ENCODE results near the gene PAK6. TPM values are rescaled to one million over a fixed set of nuclear protein-coding genes. Genes with fewer than 3 reads are reported as not detected.

PAK6 gene
- total RNA-seq, 1 donor from 2014 or later, result 9.7 TPM

GRCh38 chr15:40313531-40314398, 74.9 kb downstream of the PAK6 start:
- ATAC-seq (ENCODE audit: poor library complexity) (peak; percentile 69), DNase-seq (no peak)
- intact Hi-C loops (cut with DNase I), result no loop called here

DNA sequence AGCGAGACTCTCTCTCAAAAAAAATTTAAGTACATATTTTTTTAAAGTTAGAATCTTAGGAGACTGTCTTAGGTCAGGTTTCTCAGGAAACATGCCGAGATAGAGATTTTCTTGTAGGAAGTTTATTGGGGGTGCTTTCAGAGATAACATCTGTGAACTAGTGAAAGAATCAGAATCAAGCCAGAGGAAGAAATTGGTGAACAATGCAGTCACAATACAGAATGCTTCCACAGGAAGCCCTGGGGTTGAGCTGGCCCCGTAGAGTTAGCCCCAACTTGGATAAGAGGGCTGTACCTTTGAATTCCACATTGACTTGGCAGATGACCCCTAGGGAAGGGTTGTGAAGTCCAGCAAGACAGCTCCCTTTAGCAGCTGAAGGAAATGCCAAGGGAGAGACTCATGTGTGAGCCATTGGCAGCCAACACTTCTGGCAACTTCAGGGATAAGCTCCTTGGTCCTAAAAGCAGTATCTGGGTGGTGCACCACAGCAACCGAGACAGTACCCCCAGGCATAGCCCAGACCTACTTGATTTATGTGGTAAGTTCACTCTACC, 75.9 kb downstream of the PAK6 start:
- DNase-seq (no peak), ATAC-seq (ENCODE audit: poor library complexity) (no peak)
- intact Hi-C loops (cut with DNase I), result no loop called here

DNA sequence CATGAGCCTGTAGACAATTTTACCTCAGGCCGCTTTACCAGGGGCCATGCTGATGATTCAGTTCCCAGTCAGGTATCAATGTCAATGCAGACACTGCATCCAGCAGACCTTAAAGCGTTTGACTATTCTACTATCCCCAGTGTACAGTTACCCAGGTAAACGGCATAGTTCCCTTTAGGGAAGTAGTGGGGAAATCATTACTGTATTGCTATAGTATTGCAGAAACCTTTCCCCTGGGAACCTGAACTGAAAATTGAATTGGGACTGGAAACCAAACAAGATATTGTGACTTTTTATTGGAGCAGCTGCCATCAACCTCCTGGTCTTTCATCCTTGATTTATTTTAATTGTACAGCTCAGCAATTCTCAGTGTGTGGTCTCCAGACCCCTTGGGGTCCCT, 78.1 kb downstream of the PAK6 start:
- no peak for ATAC-seq (ENCODE audit: poor library complexity)
- DNase-seq, result no peak

GRCh38 chr15:40317580-40317979, 78.7 kb downstream of the PAK6 start:
- ATAC-seq (ENCODE audit: poor library complexity) (no peak), DNase-seq (no peak)
- intact Hi-C loops (cut with DNase I), result no loop called here

More for the DNA sequence above, 78.1 kb downstream of the PAK6 start:
- intact Hi-C loops (cut with DNase I), result no loop called here

GRCh38 chr15:40320409-40320808, 81.5 kb downstream of the PAK6 start:
- ATAC-seq (ENCODE audit: poor library complexity), result no peak
- no peak for DNase-seq
- intact Hi-C loops (cut with DNase I), result loop anchor here (5.0 kb wide), 1 partner anchor 102 kb away; no protein-coding TSS in a partner anchor

- intact Hi-C loops (cut with DNase I), result loop anchor here (5.0 kb wide), 1 partner anchor 101 kb away; no protein-coding TSS in a partner anchor
- peak; percentile 32 for ATAC-seq (ENCODE audit: poor library complexity)
- DNase-seq, result no peak
Measured at GRCh38 chr15:40320931-40321371, 82.1 kb downstream of the PAK6 start.

DNA sequence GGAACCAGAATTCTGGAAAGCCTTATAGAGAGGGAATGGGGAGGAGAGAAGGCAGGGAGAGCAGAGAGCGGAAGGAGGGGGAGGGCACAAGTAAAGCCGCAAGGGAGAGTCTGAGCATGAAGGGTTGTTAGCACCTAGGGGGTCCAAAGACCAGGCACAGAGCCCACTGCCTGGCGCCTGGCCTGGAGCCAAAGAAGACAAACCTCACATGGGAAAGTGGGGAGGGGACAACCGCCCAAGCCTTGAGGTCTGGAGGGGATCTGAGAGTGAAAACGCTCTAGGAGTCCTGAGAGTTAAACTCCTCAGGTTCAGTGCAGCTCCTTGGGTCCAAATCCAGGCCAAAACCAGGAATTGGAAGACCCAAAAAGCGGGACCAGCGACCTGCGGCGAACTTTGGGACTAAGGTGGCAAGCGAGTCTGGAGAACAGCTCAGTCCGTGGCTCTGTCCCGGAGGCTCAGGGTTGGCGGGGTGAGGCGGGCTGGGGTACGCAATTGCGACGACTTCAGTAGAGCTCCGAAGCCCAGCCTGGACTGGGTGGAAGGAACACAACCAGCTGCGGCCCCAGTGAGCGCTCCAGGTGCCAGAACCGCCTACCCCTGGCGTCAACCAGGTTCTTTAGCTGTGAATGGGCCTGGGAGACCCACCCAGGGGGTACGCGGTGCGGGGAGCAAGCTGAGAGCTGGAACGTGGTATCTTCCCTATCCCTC, 83.8 kb downstream of the PAK6 start:
- DNase-seq (no peak), ATAC-seq (ENCODE audit: poor library complexity) (no peak)
- intact Hi-C loops (cut with DNase I), result loop anchor here (5.0 kb wide), 1 partner anchor 100 kb away; no protein-coding TSS in a partner anchor

GRCh38 chr15:40323239-40323952, 84.5 kb downstream of the PAK6 start, which contains the start of gene INAFM2:
INAFM2 (plus strand) TSS chr15:40323692; CDS start chr15:40324056, 364 bp downstream.
- ATAC-seq (ENCODE audit: poor library complexity) (peak; percentile 92), DNase-seq (peak; percentile 95)
- intact Hi-C loops (cut with DNase I), result loop anchor here (5.0 kb wide), 1 partner anchor 99 kb away; no protein-coding TSS in a partner anchor

- DNase-seq (peak; percentile 68), ATAC-seq (ENCODE audit: poor library complexity) (no peak)
Measured at GRCh38 chr15:40323953-40324937, 85.4 kb downstream of the PAK6 start.

GRCh38 chr15:40325188-40325587, 86.3 kb downstream of the PAK6 start:
- intact Hi-C loops (cut with DNase I), result no loop called here
- DNase-seq (no peak), ATAC-seq (ENCODE audit: poor library complexity) (no peak)

More at GRCh38 chr15:40323953-40324937, 85.4 kb downstream of the PAK6 start:
- intact Hi-C loops (cut with DNase I), result loop anchor here (5.0 kb wide), 1 partner anchor 98 kb away; no protein-coding TSS in a partner anchor

- DNase-seq (no peak), ATAC-seq (ENCODE audit: poor library complexity) (no peak)
- intact Hi-C loops (cut with DNase I), result no loop called here
Measured at GRCh38 chr15:40325700-40326099, 86.8 kb downstream of the PAK6 start.

Other genes with a start within 250 kb of the PAK6 start
- 196 TPM for gene SRP14, start 199.9 kb upstream of the PAK6 start, total RNA-seq
- 3.4 TPM for gene BMF, start 130.2 kb upstream of the PAK6 start, total RNA-seq
- 1.3 TPM for gene BUB1B, start 78.0 kb upstream of the PAK6 start, total RNA-seq
- gene ANKRD63, start 44.0 kb downstream of the PAK6 start, total RNA-seq, result 0.65 TPM
- gene PLCB2, start 68.9 kb downstream of the PAK6 start, total RNA-seq, result 7.7 TPM
- gene INAFM2, start 84.6 kb downstream of the PAK6 start, total RNA-seq, result 56.2 TPM
- 155 TPM for gene CCDC9B, start 101.9 kb downstream of the PAK6 start, total RNA-seq
- gene PHGR1, start 112.0 kb downstream of the PAK6 start, total RNA-seq, result not detected
- 5.9 TPM for gene DISP2, start 119.2 kb downstream of the PAK6 start, total RNA-seq
- gene KNSTRN, start 143.7 kb downstream of the PAK6 start, total RNA-seq, result 7.9 TPM
- 90.8 TPM for gene IVD, start 166.7 kb downstream of the PAK6 start, total RNA-seq
- gene BAHD1, start 201.9 kb downstream of the PAK6 start, total RNA-seq, result 16.2 TPM
- 7.5 TPM for gene CHST14, start 231.9 kb downstream of the PAK6 start, total RNA-seq